PC-3 (cell line): ENCODE results near the gene CHST5.
"Not testable (repeated sequence)": the region's sequence is repeated elsewhere in the genome, so short reads cannot be mapped to it uniquely, and the experiment has no call there.

Experiments used
- EZH2 ChIP-seq: fragments of 300-600 bp; sonication (generic); IDR thresholded peaks from one replicate; pipeline ENCODE4 v1.6.1; 2017; ENCODE audit warnings: antibody characterized with exemption, mild to moderate bottlenecking, low read length; ENCODE audit not compliant: unreplicated experiment
- EZH2phosphoT487 ChIP-seq: fragments of 300-600 bp; sonication (generic); IDR thresholded peaks from 2 replicates; pipeline ENCODE4 v1.6.1; 2018; ENCODE audit warnings: mild to moderate bottlenecking, antibody characterized with exemption, low read length, borderline replicate concordance
- TF ChIP-seq, protein P1 (sequence below): fragments of 300-600 bp; sonication (generic); conservative IDR thresholded peaks from 2 replicates; pipeline ENCODE4 v1.5.1; 2017; ENCODE audit warnings: antibody characterized with exemption, low read depth, mild to moderate bottlenecking, low read length

DNA sequence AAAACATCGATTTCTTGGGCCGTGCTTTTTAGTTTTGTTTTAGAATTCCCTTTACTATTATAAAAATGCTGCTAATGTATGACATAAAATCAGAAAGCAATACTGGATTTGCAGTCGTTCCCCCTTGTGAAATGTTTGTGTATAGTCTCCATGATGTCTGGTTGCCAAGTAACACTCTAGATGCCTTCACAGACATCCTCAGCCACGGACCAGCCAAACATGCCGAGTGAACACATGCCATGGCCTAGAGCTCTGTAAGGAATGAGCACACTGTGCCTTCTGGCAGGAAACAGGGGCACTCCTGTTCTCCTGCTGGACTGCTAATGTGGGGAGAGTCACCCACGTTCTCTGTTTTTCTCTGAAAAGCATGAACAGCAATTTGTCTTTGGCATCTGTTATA lies 34.1 kb downstream of the CHST5 start:
- TF ChIP-seq, protein P1, sequence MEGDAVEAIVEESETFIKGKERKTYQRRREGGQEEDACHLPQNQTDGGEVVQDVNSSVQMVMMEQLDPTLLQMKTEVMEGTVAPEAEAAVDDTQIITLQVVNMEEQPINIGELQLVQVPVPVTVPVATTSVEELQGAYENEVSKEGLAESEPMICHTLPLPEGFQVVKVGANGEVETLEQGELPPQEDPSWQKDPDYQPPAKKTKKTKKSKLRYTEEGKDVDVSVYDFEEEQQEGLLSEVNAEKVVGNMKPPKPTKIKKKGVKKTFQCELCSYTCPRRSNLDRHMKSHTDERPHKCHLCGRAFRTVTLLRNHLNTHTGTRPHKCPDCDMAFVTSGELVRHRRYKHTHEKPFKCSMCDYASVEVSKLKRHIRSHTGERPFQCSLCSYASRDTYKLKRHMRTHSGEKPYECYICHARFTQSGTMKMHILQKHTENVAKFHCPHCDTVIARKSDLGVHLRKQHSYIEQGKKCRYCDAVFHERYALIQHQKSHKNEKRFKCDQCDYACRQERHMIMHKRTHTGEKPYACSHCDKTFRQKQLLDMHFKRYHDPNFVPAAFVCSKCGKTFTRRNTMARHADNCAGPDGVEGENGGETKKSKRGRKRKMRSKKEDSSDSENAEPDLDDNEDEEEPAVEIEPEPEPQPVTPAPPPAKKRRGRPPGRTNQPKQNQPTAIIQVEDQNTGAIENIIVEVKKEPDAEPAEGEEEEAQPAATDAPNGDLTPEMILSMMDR = not testable (repeated sequence)
- TF ChIP-seq EZH2, EZH2phosphoT487: not testable (repeated sequence)
